Astrocyte (in vitro differentiated cells and primary cell): ENCODE data around the gene HOXA7.

ENCODE experiments used
- CTCF ChIP-seq: IDR thresholded peaks from 2 replicates; pipeline ENCODE4 v1.5.1; 2011; ENCODE audit warnings: low read depth, mild to moderate bottlenecking, inconsistent platforms, low read length, moderate library complexity; ENCODE audit not compliant: insufficient read depth
- EZH2 ChIP-seq: IDR thresholded peaks from 2 replicates; pipeline ENCODE4 v1.6.1; 2012; ENCODE audit warnings: mild to moderate bottlenecking, low read length, inconsistent platforms; ENCODE audit not compliant: insufficient read depth

DNA sequence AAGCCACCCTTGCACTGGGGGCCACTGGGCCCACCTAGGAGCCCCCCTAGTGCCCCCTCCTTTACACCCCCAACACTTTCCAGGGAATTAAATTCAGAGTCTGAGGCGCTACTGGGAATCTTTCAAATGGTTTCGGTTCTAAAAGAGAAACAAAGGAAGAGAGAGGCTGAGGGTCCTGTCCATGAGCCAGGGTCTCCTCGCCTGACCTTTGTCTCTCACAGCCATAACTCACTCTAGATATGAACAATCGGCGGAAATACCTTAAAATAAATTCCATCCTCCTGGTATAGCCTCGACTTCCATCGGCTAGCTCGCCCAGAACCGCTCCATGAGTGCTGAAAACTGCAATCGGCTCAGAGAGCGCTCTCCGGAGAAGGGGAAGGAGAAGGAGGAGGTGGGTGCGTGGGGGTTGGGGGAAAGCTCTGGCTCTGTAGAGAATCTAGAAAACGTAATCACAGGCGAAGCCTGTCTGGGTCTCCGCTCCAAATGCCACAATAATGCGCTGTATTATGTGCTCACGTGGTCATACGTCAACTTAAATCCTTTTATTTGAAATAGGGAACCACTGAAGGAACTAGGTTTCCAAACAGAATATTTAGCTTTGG, 38.5 kb downstream of the HOXA7 start:
- TF ChIP-seq EZH2: no peak
- TF ChIP-seq CTCF: no peak
